Nephron progenitor cell (in vitro differentiated cells): ENCODE data around the gene SLC5A7.

Source experiments
- DNase-seq: peaks from one replicate; pipeline ENCODE4 v3.0.0; 2021
- H3K27ac Mint-ChIP-seq: 2 replicates; pipeline ENCODE4 v1.8.0; 2021; ENCODE audit warnings: mild to moderate bottlenecking, moderate library complexity, mixed read lengths
- H3K27me3 Mint-ChIP-seq: 2 replicates; pipeline ENCODE4 v1.8.0; 2021; ENCODE audit warnings: mild to moderate bottlenecking, low read depth, mixed read lengths; ENCODE audit not compliant: poor library complexity
- H3K36me3 Mint-ChIP-seq: 2 replicates; pipeline ENCODE4 v1.8.0; 2021; ENCODE audit warnings: low read depth, mixed read lengths
- H3K4me1 Mint-ChIP-seq: 2 replicates; pipeline ENCODE4 v1.8.0; 2021; ENCODE audit warnings: mixed read lengths
- H3K4me3 Mint-ChIP-seq: 2 replicates; pipeline ENCODE4 v1.8.0; 2021; ENCODE audit warnings: mild to moderate bottlenecking, moderate library complexity, mixed read lengths
- H3K9me3 Mint-ChIP-seq: 2 replicates; pipeline ENCODE4 v1.8.0; 2021; ENCODE audit warnings: mild to moderate bottlenecking, moderate library complexity, mixed read lengths
- CTCF ChIP-seq: fragments of 200-600 bp; sonication (generic); IDR thresholded peaks from 2 replicates; pipeline ENCODE4 v1.5.0; 2021; ENCODE audit warnings: antibody characterized with exemption

The SLC5A7 gene

DNA sequence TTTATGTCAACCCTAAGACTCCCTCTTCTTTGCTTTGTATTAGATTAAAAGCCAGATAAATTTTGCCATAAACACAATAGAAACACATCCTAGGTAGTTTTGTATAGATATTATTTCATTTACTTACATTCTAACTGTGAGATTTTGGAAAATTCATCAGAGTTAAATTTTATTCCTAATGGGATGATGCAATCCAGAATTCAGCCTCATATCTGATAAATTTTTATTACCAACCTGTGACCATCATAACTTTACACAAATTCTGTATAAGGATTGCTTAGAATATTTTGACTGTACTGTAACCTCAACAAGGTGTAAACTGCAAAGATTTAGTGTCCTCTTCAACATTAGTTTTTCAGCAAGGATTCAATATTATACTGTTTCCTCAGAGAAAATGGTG lies 4.4 kb downstream of the SLC5A7 start:
- H3K9me3 Mint-ChIP-seq, result no peaks in the 10 kb centered on the region
- no peaks in the 10 kb centered on the region for H3K36me3 Mint-ChIP-seq
- peaks cover 42% of the 10 kb centered on the region for H3K27me3 Mint-ChIP-seq
- no peak for TF ChIP-seq CTCF
- peaks cover 10% of the 10 kb centered on the region for H3K4me1 Mint-ChIP-seq
- H3K27ac Mint-ChIP-seq, result no peak overlapping the region
- no peak overlapping the region for H3K4me3 Mint-ChIP-seq
- no peak for DNase-seq

DNA sequence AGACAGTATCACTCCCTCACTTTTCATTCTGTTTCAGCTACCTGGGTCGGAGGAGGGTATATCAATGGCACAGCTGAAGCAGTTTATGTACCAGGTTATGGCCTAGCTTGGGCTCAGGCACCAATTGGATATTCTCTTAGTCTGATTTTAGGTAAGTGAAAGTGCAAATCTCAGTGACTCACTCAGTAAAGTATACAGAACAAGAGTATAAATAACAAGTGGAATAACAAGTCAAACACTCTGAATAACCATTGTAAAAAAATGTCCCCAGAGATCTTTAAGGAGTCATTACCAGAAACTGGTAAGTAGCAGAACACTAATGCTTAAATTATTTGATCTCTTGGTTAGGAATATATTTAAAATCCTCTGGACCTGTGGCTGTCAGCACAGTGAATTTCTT lies 5.7 kb downstream of the SLC5A7 start:
- Mint-ChIP-seq H3K27me3 (peaks cover 28% of the 10 kb centered on the region), H3K4me3 (no peak overlapping the region)
- no peak for TF ChIP-seq CTCF

GRCh38 chr2:107999158-107999557 lies 12.8 kb downstream of the SLC5A7 start:
- no peaks in the 10 kb centered on the region for H3K4me1 Mint-ChIP-seq
- H3K27me3 Mint-ChIP-seq, result peaks cover 3% of the 10 kb centered on the region
- H3K9me3 Mint-ChIP-seq, result no peaks in the 10 kb centered on the region
- no peak for DNase-seq
- H3K36me3 Mint-ChIP-seq, result no peaks in the 10 kb centered on the region
- no peak for TF ChIP-seq CTCF
- no peak overlapping the region for H3K27ac Mint-ChIP-seq
- no peak overlapping the region for H3K4me3 Mint-ChIP-seq

More for the DNA sequence above, 5.7 kb downstream of the SLC5A7 start:
- H3K27ac Mint-ChIP-seq, result no peak overlapping the region
- H3K4me1 Mint-ChIP-seq, result peaks cover 4% of the 10 kb centered on the region
- no peak for DNase-seq
- no peaks in the 10 kb centered on the region for H3K36me3 Mint-ChIP-seq
- no peaks in the 10 kb centered on the region for H3K9me3 Mint-ChIP-seq

- H3K4me1 Mint-ChIP-seq, result no peaks in the 10 kb centered on the region
- H3K27ac Mint-ChIP-seq, result no peak overlapping the region
- no peak overlapping the region for H3K4me3 Mint-ChIP-seq
- no peak for TF ChIP-seq CTCF
- no peak for DNase-seq
- H3K36me3 Mint-ChIP-seq, result no peaks in the 10 kb centered on the region
- H3K9me3 Mint-ChIP-seq, result peaks cover 31% of the 10 kb centered on the region
- H3K27me3 Mint-ChIP-seq, result no peaks in the 10 kb centered on the region
Measured at GRCh38 chr2:108010912-108011591, 24.7 kb downstream of the SLC5A7 start.

GRCh38 chr2:108013305-108013704 lies 27.0 kb downstream of the SLC5A7 start:
- Mint-ChIP-seq H3K4me3 (no peak overlapping the region), H3K9me3 (peaks cover 31% of the 10 kb centered on the region), H3K36me3 (no peaks in the 10 kb centered on the region), H3K27ac (no peak overlapping the region), H3K4me1 (no peaks in the 10 kb centered on the region), H3K27me3 (no peaks in the 10 kb centered on the region)
- DNase-seq, result no peak
- no peak for TF ChIP-seq CTCF

GRCh38 chr2:108022628-108023027 lies 36.3 kb downstream of the SLC5A7 start:
- no peaks in the 10 kb centered on the region for H3K27me3 Mint-ChIP-seq
- no peak overlapping the region for H3K4me3 Mint-ChIP-seq
- H3K9me3 Mint-ChIP-seq, result no peaks in the 10 kb centered on the region
- no peaks in the 10 kb centered on the region for H3K4me1 Mint-ChIP-seq
- no peak for DNase-seq
- H3K27ac Mint-ChIP-seq, result no peak overlapping the region
- TF ChIP-seq CTCF, result no peak
- no peaks in the 10 kb centered on the region for H3K36me3 Mint-ChIP-seq
